GM19452 (cell line): Measurements from ENCODE around the gene AK4.
"Not testable (repeated sequence)": the region's sequence is repeated elsewhere in the genome, so short reads cannot be mapped to it uniquely, and the experiment has no call there.

Source experiments
- ATAC-seq: cut with Tn5 transposase; IDR thresholded peaks from one replicate; pipeline ENCODE4 v1.9.1; 2021; ENCODE audit not compliant: unreplicated experiment

The AK4 gene

GRCh38 chr1:65150108-65150463 is 2.1 kb downstream of the AK4 start:
- no peak for ATAC-seq

DNA sequence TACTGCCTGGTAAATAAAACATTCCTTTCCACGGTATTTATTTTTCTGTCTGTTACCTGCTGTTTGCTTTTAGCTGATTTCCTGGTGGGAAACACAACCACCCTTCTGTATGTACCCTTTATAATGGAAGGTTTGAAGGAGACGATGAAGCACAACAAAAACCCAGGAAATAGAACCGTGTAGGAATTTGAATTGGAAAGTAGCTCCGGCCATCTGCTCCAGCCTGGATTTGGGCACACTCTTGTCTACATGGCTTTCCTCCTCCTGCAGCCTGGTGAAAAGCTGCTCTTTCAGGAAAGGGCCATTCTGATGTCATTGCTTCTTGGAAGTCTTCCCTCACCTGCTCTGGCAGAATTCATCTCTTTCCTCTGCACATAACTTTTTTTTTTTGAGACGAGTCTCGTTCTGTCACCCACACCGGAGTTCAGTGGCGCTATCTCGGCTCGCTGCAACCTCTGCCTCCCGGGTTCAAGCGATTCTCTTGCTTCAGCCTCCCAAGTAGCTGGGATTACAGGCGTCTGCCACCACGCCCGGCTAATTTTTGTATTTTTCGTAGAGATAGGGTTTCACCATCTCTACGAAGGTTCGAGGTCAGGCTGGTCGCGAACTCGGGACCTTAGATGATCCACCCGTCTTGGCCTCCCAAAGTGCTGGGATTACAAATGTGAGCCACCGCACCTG is 2.7 kb downstream of the AK4 start:
- ATAC-seq, result no peak

DNA sequence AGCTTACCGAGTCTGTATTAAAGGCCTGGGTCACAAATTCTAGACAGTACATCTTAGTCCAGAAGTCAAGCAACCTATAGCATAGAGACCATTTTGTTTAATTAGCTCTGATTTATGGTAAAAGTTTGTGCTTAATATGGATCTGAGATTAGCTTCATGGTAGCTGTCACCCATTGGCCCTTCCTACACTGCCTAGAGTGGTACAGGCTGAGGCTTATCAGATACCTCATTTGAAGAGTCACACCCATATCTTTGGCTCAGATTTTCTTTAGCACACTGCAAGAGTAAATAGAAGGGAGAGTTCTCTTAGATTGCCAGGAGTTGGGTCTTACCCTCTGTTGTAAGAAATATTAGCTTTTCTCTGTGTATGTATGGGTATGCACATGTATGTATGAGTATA is 3.6 kb downstream of the AK4 start:
- ATAC-seq, result no peak

DNA sequence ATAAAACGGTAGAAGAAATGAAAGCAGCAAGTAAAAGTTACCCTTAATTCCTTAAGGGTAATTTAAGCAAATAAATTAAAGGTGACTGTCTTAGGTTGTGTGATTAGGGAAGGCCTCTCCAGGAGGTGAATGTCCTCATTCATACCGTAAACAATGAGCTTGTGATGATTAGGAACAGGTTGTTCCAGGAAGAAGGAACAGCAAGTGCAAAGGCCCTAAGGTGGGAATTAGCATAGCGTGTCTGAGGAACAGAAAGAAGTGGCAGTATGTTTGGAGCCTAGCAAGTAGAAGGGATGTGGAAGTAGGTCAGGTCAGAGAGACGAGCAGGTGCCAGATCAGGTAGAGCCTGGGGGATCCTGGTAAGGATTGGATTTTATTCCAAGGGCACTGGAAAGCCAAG is 5.6 kb downstream of the AK4 start:
- ATAC-seq, result no peak

DNA sequence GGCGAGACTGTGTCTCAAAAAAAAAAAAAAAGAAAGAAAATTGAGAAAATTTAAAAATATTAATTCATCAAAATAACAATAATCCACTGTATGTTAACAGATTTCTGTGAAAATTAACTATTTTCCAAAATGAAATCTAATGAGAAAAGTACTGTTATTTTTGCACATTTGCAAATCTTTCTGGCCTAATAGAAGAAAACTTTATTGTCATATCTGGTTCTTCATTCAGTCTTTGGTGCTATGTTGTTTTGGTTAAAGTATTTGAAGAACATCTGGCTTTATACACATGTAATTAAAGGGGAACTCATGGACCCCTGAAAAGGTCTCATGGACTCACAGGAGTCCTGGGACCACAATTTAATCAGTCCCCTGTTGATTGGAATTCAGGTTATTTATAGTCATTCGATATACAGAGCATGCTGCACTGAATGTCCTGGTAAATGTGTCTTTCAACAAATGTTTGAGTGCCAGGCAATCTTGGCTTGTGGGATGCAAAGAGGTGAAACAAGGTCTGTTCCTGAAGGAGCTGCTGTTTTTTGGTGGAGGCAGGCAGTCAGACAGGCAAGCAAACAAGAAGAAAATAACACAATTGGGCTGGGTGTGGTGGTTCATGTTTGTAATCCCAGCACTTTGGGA is 9.0 kb downstream of the AK4 start:
- no peak for ATAC-seq

DNA sequence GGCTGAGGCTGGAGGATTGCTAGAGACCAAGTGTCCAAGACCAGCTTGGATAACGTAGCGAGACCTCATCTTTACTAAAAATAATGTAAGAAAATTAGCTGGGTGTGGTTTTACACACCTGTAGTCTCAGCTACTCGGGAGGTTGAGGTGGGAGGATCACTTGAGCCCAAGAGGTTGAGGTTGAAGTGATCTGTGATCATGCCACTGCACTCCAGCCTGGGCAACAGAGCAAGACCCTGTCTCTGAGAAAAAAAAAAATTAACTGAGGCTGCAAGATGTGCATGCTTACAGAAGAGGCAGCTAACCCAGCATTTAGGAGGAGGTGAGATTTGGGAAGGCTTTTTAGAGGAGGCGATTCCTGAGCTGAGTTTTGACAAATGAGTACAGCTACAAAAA is 9.5 kb downstream of the AK4 start:
- ATAC-seq, result no peak

DNA sequence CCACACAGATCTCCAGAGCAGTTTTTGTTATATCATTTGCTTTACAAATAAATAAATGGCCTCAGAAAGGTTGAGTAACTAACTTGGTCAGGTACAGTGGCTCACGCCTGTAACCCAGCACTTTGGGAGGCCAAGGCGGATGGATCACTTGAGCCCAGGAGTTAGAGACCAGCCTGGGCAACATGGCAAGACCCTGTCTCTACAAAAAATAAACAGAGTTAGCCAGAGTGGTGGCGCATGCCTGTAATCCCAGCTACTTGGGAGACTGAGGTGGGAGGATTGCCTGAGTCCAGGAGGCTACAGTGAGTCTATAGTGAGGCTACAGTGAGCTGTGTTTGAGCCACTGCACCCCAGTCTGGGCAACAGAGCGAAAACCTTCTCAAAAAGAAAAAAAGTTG is 11.3 kb downstream of the AK4 start:
- ATAC-seq, result not testable (repeated sequence)

DNA sequence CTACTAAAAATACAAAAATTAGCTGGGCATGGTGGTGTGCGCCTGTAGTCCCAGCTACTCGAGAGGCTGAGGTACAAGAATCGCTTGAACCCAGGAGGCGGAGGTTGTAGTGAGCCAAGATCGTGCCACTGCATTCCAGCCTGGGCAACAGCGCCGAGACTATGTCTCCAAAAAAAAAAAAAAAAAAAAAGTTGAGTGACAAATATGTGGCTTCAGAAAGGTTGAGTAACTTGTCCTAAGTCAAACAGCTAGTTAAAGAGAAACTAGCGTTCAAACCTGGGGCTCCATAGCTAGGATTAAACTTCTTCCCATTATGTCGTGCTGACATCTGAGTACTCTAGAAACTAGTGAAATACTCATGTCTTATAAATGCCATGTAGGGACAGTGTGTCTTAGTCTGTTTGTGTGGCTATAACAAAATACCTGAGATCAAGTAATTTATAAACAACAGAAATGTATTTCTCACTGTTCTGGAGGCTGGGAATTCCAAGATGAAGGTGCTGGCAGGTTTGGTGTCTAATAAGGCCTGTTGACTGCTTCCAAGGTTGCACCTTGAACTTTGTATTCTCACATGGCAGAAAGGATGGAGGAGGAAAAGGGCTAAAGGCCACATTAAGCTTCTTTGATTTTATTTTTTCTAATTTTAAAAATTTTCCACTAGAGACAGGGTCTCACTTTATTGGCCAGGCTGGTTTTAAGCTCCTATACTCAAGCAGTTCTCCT is 12.0 kb downstream of the AK4 start:
- ATAC-seq, result no peak

GRCh38 chr1:65163201-65163805 is 15.3 kb downstream of the AK4 start:
- ATAC-seq, result no peak

DNA sequence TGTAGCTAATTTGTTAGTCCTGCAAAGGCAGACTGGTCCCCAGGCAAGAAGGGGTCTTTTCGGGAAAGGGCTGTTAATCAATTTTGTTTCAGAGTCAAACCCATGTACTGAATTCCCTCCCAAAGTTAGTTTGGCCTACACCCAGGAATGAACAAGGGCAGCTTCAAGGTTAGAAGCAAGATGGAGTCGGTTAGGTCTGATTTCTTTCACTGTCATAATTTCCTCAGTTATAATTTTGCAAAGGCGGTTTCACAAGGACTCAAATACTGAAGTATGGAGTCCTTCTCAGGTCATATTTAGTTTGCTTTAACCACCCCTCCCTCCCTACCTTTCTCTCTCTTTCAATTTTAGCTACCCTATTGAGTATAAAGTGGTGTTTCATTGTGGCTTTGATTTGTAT is 16.1 kb downstream of the AK4 start:
- ATAC-seq, result not testable (repeated sequence)

DNA sequence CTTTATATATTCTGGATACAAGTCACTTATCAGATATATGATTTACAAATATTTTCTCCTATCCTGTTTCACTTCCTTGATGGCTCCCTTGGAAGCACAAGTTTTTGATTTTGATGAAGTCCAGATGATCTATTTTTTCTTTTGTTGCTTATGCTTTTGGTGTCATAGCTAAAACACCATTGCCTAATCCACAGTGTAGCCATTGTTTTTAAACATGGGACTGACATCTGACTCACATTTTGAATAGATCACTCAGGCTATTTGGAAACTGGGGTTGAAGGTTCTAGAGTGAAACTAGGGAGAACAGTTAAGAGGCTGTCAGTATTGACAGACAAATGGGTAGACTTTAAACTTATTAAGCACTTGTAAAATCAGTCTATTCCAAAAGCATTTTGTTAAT is 16.6 kb downstream of the AK4 start:
- ATAC-seq, result no peak

DNA sequence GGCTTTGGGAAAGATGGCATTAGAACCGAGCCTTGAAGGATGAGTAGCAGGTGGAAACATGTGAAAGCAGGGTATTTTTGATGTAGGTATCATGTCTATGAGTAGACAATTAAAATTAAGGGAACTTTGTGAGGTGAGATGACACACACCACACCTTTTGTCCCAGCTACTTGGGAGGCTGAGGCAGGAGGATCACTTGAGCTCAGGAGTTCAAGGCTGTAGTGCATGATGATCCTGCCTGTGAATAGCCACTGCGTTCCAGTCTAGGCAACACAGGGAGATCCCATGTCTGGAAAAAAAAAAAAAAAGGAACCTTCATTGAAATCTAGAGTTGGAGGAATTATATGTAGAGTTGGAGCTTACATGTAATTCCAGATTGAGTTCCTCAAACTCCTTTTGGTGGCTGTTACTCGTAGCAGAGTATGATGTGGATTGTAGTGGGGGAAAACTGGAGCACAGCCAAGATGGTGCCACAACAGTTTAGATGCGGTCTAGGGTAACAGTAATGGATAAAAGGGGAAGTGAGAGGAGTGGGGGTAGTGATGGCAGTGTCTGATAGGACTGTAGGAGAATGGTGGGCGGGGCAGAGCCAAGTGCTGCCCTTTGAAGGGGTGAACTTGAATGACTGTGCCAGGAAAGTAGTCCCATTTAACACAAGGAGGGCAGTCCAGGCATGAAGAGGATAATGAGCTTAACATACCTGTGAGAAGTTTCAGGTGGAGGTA is 17.4 kb downstream of the AK4 start:
- peak; percentile 83 for ATAC-seq

DNA sequence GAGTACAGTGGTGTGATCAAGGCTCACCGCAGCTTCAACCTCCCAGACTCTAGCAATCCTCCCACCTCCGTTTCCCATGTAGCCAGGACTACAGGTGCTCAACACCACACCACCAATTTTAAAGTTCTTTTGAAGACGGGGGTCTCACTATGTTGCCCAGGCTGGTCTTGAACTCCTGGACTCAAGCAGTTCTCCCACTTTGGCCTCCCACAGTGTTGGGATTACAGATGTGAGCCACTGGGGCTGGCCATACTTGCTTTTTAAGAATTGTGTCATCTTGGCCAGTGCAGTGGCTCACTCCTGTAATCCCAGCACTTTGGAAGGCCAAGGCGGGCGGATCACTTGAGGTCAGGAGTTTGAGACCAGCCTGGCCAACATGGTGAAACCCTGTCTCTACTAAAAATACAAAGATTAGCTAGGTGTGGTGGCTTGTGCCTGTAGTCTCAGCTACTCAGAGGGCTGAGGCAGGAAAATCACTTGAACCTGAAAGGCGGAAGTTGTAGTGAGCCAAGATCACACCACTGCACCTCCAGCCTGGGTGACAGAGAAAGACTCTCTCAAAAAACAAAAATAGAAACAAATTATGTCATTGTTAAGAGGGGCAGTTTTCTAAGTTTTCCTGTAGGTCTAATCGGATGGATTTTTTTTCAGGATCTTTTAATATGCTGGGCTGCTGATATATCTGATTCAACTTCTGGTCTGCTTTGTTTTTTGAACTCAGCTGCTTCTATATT is 18.7 kb downstream of the AK4 start:
- no peak for ATAC-seq

DNA sequence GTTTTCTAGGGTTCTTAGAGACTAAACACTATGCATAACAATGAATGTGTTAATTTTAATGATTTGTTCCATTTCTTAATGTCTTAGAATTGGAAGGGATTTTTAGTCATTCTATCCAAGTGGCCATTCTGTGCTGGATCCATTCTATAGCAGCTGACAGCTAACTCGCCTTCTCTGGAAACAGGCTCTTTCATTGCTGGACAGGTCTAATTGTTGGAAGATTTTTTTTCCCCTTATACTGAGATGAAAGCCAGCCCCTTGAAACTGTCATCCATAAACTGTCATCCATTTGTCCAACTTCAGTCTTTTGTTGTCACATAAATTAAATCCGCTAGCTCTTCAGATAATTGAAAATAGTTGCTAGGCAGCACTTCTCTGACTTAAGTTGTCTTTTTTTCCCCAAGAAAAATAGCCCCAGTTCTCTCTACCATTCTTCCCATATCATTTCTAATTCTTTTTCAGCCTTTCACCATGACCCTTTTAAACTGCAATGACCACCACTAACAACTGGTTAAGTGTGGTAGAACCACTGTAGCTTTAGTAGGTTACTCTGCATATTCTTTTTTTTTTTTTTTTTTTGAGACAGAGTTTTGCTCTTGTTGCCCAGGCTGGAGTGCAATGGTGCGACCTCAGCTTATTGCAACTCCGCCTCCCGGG is 19.7 kb downstream of the AK4 start:
- ATAC-seq, result no peak

DNA sequence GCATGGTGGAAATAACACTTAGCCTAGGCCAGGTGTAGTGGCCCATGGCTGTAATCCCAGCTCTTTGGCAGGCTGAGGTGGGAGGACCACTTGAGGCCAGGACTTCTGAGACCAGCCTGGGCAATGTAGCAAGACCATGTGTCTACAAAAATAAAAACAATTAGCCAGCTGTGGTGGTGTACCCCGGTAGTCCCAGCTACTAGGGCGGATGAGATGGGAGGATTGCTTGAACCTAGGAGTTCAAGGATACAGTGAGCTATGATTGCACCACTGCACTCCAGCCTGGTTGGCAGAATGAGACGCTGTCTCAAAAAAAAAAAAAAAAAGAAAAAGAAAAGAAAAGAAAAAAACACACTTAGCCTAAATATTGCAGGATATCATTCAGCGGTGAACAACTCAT is 20.9 kb downstream of the AK4 start:
- ATAC-seq, result no peak

DNA sequence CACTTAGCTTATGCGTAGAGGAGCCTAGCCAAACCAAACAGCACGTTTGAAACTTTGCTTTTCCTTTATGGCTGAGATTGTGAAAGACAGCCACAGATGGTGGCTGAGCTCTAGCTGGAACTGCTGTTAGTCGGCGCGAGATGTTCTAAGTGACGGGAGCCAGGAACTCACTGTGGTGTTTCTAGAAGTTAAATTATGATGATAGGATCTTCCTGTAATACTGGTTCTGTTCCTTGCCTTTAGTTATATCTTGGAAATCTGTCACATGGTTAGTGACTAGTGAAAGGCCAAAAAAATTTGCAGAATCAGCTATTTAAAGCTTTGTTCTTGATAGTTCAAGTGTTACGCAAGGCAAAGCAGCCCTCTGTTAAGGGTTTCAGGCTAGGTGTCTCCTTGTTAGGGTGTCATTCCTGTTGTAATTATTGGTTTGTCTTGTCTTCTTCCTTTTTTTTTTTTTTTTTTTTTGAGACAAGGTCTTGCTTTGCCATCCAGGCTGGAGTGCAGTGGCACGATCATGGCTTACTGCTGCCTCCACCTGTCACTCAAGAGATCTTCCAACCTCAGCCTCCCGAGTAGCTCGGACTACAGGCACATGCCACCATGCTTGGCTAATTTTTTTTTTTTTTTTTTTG is 22.6 kb downstream of the AK4 start:
- ATAC-seq, result no peak

DNA sequence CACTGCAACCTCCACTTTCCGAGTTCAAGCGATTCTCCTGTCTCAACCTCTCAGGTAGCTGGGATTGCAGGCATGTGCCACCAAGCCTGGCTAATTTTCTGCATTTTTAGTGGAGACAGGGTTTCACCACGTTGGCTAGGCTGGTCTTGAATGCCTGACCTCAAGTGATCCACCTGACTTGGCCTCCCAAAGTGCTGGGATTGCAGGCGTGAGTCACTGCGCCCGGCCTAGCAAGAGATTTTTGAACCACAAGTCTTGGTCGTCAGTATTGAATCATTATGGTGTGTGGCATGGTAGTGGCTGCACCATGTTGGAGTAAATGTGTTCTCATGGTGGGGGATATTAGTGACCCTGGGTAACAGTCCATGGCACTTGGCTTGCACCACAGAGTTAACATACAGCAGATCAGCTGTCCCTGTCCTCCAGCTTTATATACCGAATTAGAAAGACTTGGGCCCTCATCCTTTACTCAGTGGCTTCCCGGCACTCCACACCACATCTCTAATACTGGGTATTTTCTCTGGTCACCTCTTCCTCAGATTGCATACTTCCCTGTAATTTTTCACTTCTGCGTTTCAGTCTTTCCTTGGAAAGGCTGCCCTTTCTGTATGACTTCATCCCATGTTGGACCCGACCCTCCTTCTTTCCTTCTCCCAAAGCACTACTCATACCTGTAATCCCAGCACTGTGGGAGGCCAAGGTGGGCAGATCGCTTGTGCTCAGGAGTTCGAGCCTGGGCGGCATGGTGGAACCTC is 25.1 kb downstream of the AK4 start:
- no peak for ATAC-seq

DNA sequence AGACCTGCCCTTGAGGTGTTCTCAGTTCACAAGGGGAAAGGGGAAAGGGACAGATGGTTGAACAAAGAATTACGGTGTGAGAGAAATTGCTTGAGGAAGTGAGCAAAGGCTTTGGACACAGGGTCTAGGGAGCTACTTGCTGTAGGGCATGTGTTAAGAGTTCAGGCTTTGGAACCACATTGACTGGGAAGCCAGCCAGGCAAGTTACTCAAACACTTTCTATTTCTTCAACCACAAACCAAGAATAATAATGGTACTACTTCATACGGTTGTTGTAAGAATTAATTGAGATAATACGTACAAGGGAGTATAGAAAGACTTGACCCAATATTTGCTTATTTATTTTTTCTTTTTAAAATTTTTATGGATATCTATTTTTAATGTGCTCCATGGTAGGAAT is 26.6 kb downstream of the AK4 start:
- ATAC-seq, result peak; percentile 85
